GM12878 (cell line): ENCODE results near the gene ANP32E.
A peak's percentile ranks its signal among the peaks of the same experiment; 100 is the strongest.

Experiments
- CREB1 ChIP-seq: IDR thresholded peaks from 2 replicates; pipeline ENCODE4 v1.6.1; 2012; ENCODE audit warnings: low read depth, mild to moderate bottlenecking, inconsistent platforms
- CTCF ChIP-seq, 3 experiments: IDR thresholded peaks in 2 of 3; conservative IDR thresholded peaks in 1 of 3; 2 replicates each; pipeline ENCODE4 v1.5.1; 2011; ENCODE audit warnings: low read depth in 3 of 3, low read length in 3 of 3, mild to moderate bottlenecking in 3 of 3, control low read depth in 2 of 3, moderate library complexity in 2 of 3, inconsistent platforms in 1 of 3, mixed read lengths in 1 of 3; ENCODE audit not compliant: control insufficient read depth in 2 of 3, insufficient read depth in 1 of 3; ENCODE audit errors: extremely low read depth in 1 of 3
- IKZF2 ChIP-seq, 2 experiments: fragments of 450-650 bp; IDR thresholded peaks; 2 replicates each; pipeline ENCODE4 v1.6.1; 2017; ENCODE audit warnings: mild to moderate bottlenecking in 2 of 2, moderate library complexity in 2 of 2
- POLR2A ChIP-seq: IDR thresholded peaks from 2 replicates; pipeline ENCODE4 v1.6.1; 2011; ENCODE audit warnings: low read depth, mild to moderate bottlenecking, low read length

- TF ChIP-seq POLR2A, result peak; percentile 35; the same call in 1 of the 2 replicates
- TF ChIP-seq CTCF (IDR thresholded peaks at IDR 0.05 in 2 of 3, conservative IDR thresholded peaks at IDR 0.05 in 1 of 3; ENCODE audit: control insufficient read depth in 2 of 3, extremely low read depth in 1 of 3, insufficient read depth in 1 of 3, low read depth in 3 of 3, low read length in 3 of 3), result no peak
- TF ChIP-seq CREB1, result no peak
- TF ChIP-seq IKZF2 (IDR thresholded peaks at IDR 0.05), result no peak
Measured at GRCh38 chr1:150261367-150261766, 25.5 kb upstream of the ANP32E start.
